ENCODE measurements around the gene PRKN.

- no peak for TF ChIP-seq CTCF (IDR thresholded peaks at IDR 0.05; ENCODE audit: borderline replicate concordance, extremely low read depth, low read length, poor library complexity, severe bottlenecking)
- no peak for TF ChIP-seq EZH2 (IDR thresholded peaks at IDR 0.05; ENCODE audit: borderline replicate concordance, low read depth, low read length, severe bottlenecking)
Measured at GRCh38 chr6:161736326-161736725, 991.2 kb downstream of the PRKN start.

All from DND-41 (cell line).